Activated T-cell treated with anti-CD3 and anti-CD28 coated beads, Interleukin-2, amount 50 U/mL, for 48 hours (primary cell): ENCODE data around the gene BACH2.
"Not testable (repeated sequence)": the region's sequence is repeated elsewhere in the genome, so short reads cannot be mapped to it uniquely, and the experiment has no call there.

Source experiments
- DNase-seq, 2 experiments: peaks; one replicate each; pipeline ENCODE4 v3.0.0-alpha.2; 2020

BACH2 gene

GRCh38 chr6:89984926-89985750 lies 311.5 kb downstream of the BACH2 start:
- no peak for DNase-seq

DNA sequence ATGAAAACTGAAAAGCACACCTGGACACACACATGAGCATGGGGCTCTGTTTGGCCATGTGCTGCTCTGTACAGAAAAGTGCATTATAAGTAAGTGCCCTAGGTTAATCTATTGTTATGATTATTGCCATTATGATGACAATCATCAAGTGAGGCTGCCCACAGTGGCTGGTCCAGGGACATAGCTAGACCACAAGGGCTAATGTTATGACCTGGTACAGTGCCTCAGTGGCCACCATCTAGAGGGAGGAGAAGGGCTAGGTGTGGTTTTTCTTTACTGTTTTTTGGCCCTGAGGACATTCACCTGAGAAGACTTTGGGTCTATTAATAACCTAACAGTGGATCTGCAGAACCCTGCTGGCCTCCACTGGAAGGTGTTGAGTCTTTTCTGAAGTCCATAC lies 316.3 kb downstream of the BACH2 start:
- DNase-seq = no peak

- DNase-seq = no peak
These were observed 317.0 kb downstream of the BACH2 start for GRCh38 chr6:89979481-89980119.

DNA sequence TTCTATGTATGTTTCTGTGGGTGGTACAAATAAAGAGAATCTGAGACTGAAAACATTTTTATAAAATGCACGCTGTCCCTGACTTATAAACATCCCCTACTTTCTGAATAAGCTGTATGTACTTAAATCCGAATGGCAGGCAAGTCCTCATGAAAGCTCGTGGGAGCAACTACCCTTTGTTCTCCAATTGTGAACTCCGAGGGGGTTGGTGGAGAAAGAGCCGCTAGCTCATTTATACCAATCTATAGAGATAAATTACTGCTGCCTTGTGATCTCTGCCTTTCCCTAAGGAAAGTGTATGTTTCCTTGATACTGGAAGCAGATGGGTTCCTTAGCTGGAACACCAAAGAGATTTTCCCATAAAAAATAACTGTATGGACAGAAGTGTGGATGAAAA lies 317.9 kb downstream of the BACH2 start:
- no peak for DNase-seq

DNA sequence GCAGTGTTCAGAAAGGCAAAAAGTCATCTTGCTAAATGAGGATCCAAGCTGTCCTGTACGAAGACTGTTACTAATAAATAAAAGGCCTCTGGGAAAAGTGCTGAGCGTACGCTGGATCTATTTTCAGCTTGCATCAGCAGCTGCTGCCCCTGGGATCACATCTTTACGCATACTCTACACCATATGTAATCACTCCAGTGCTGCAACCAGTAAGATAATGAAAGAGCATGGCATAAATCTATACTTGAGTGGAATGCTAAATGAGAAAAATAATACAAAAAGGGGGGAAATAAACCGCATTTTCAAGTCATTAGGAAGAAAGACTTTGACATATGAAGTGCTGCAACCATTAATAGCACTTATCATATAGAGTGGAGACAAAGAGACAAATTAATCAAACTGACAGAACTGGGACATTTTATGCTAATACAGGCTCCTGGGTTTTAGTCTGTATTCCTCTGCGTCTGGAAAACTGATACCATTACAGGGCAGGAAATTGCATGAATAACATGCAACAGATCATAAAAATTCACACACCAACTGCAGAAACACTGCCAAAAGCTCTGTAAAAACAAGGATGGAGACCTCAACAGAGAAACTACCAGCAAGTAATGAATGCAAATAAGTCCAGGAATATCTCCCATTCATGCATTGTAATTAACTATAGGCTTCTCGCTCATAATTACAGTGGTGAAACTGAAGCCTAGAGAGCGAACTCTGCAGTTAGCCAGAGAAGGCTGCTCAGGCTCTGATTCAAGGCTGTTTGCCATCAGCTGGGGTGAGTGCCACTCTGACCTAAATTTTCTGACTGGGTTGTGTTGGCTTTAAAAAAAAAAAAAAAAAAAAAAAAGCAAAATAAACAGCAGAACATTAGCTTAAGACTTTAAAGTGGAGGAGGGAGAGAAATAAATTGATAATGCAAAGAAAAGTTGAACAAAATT lies 318.6 kb downstream of the BACH2 start:
- DNase-seq = no peak

- no peak for DNase-seq
These were observed 320.0 kb downstream of the BACH2 start for GRCh38 chr6:89976694-89977020.

DNA sequence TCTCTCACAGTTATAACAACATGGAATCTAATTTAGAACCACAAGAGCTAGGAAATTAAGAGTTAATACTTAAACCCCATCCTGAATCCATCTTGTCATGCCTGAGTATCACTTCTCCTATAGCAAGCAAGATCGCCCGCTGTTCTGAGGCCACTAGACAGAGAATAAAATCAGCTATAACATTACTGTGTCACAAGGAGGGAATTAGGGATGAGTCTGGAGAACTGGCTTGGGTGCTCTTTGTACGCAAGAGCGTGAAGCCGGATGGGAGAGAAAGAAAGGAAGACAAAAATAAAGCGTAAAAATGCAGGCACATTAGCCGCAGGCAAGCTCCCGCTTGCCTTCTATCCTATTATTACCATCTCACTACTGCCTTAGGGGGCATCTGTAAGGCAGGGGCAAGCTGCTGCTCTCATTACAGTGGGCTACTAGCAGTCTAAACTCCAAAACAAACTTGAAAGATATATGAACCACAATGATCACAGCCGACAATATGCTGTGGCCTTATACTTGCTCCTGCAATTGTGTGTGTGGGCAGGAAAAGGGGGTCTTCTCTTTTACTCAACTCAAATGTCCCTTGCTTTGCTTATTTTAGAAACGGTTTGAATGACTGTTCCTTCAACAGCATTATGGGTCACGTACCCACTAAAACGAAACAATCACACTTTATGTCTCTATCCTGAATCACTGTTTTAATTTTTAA lies 320.5 kb downstream of the BACH2 start:
- no peak for DNase-seq

- DNase-seq = no peak
These were observed 321.3 kb downstream of the BACH2 start for GRCh38 chr6:89975366-89975765.

GRCh38 chr6:89974834-89975233 lies 321.8 kb downstream of the BACH2 start:
- no peak for DNase-seq

GRCh38 chr6:89972025-89972381 lies 324.6 kb downstream of the BACH2 start:
- DNase-seq = no peak

DNA sequence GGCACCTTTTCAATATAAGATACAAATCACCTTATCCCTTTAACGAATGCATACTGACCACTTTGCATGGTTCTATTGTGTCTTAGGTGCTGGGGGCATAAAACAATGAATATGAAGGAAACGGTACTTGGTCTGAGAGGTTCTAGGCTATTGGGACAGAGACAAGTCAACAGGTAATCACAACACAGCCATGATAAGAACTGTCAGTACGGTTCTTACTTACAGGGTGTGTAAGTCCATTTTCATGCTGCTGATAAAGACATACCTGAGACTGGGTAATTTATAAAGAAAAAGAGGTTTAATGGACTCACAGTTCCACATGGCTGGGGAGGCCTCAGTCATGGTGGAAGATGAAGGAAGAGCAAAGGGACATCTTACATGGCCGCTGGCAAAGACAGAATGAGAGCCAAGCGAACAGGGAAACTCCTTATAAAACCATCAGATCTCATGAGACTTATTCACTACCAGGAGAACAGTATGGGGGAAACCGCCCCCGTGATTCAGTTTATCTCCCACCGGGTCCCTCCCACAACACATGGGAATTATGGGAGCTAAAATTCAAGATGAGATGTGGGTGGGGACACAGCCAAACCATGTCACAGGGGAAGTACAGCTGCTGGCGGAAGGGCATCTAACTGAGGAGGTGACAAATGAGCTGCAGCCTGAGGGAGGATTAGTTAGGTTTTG lies 325.2 kb downstream of the BACH2 start:
- not testable (repeated sequence) for DNase-seq

- no peak for DNase-seq
These were observed 325.9 kb downstream of the BACH2 start for GRCh38 chr6:89970609-89971337.

GRCh38 chr6:89970072-89970471 lies 326.6 kb downstream of the BACH2 start:
- DNase-seq = no peak

DNA sequence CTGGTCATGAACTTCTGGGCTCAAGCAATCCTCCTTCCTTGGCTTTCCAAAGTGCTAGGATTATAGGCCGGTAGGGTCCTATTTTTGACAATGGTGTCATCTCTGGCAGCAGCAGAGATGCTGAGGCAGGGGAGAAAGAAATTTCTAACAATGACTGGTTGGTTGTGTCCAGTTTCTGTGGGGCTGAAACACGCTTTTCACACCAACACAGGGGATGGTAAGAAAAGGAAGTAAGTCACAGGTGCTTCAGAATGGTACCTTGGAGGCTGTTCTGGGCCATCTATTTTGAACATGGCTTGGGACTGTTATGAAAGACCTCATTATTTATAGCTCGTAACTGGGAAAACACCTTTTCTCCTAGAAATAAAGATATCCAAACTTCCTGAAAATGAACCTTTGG lies 329.7 kb downstream of the BACH2 start:
- DNase-seq = no peak

GRCh38 chr6:89966228-89966544 lies 330.5 kb downstream of the BACH2 start:
- DNase-seq = no peak

GRCh38 chr6:89965441-89966227 lies 331.0 kb downstream of the BACH2 start:
- DNase-seq = no peak

DNA sequence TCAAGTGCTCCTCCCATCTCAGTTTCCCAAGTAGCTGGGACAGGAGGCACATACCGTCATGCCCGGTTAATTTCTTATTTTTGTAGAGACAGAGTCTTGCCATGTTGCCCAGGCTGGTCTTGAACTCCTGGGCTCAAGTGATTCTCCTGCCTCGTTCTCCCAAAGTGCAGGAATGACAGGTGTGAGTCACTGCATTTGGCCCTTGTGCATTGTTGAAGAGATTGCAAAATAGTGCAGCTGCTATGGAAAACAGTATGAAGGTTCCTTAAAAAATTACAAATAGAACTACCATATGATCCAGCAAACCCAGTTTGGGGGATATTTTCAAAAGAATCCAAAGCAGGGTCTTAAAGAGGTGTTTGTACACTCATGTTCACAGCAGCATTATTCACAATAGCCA lies 333.3 kb downstream of the BACH2 start:
- DNase-seq = no peak

DNA sequence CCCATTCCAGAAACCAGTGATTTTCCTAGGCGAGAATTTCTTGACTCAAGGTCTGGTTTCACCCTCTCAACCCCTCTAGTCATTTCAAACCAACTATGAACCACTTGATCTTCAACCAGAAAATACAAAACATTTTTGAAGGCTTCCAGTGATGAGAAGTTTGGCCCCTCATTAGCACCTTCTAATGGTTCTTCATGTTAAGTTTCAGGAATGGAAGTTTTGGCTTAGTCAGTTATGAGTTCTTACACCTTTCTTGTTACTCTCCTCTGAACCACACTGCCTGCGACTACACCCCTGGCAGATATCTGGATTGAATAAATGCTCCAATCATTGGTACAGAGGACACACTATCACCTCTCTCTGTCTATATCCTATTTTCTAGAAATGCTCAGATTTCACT lies 335.2 kb downstream of the BACH2 start:
- no peak for DNase-seq

GRCh38 chr6:89959883-89960282 lies 336.8 kb downstream of the BACH2 start:
- no peak for DNase-seq

- DNase-seq = peak; percentile 66 to 69
These were observed 340.5 kb downstream of the BACH2 start for GRCh38 chr6:89956182-89956581.

GRCh38 chr6:89955364-89955763 lies 341.3 kb downstream of the BACH2 start:
- no peak for DNase-seq
